HepG2 (cell line): ENCODE measurements around the gene CMPK1. TPM values are rescaled to one million over a fixed set of nuclear protein-coding genes. Genes with fewer than 3 reads are reported as not detected.
A peak's percentile ranks its signal among the peaks of the same experiment; 100 is the strongest.

Experiments used
- ARNTL ChIP-seq: sonication (generic); formaldehyde crosslinking; IDR thresholded peaks from 2 replicates; pipeline ENCODE4 v1.4.0; 2020; ENCODE audit warnings: mild to moderate bottlenecking, missing genetic modification reagents
- BCL6 ChIP-seq: IDR thresholded peaks from 2 replicates; pipeline ENCODE4 v1.6.1; 2016; ENCODE audit warnings: missing genetic modification reagents, missing compliant biosample characterization
- HIVEP1 ChIP-seq: sonication (generic); formaldehyde crosslinking; IDR thresholded peaks from 2 replicates; pipeline ENCODE4 v1.4.0; 2020; ENCODE audit warnings: mild to moderate bottlenecking, missing genetic modification reagents
- HMG20B ChIP-seq: conservative IDR thresholded peaks from 2 replicates; pipeline ENCODE4 v1.6.1; 2016; ENCODE audit warnings: missing genetic modification reagents, missing compliant biosample characterization
- JUN ChIP-seq: sonication (generic); formaldehyde crosslinking; IDR thresholded peaks from 2 replicates; pipeline ENCODE4 v1.4.0; 2020; ENCODE audit warnings: mild to moderate bottlenecking, missing genetic modification reagents
- KDM5B ChIP-seq: sonication (generic); formaldehyde crosslinking; IDR thresholded peaks from 2 replicates; pipeline ENCODE4 v1.4.0; 2020; ENCODE audit warnings: missing genetic modification reagents, mild to moderate bottlenecking, borderline replicate concordance
- MED1 ChIP-seq: sonication (generic); formaldehyde crosslinking; IDR thresholded peaks from 2 replicates; pipeline ENCODE4 v1.4.0; 2020; ENCODE audit warnings: missing genetic modification reagents
- NR2F2 ChIP-seq: IDR thresholded peaks from 2 replicates; pipeline ENCODE4 v1.6.1; 2012; ENCODE audit warnings: low read depth, inconsistent platforms, borderline replicate concordance
- RXRB ChIP-seq: IDR thresholded peaks from 2 replicates; pipeline ENCODE4 v1.6.1; 2016; ENCODE audit warnings: borderline replicate concordance, missing genetic modification reagents, missing compliant biosample characterization
- TCF7 ChIP-seq: sonication (generic); IDR thresholded peaks from 2 replicates; pipeline ENCODE4 v1.6.1; 2016; ENCODE audit warnings: antibody characterized with exemption, low read depth
- TFAP4 ChIP-seq: sonication (generic); IDR thresholded peaks from 2 replicates; pipeline ENCODE4 v1.6.1; 2016; ENCODE audit warnings: low read depth, borderline replicate concordance
- ZBTB46 ChIP-seq: sonication (generic); formaldehyde crosslinking; IDR thresholded peaks from 2 replicates; pipeline ENCODE4 v1.4.0; 2020; ENCODE audit warnings: mild to moderate bottlenecking, missing genetic modification reagents, borderline replicate concordance
- ZBTB7B ChIP-seq: sonication (generic); formaldehyde crosslinking; IDR thresholded peaks from 2 replicates; pipeline ENCODE4 v1.4.0; 2020; ENCODE audit warnings: missing genetic modification reagents
- ZNF274 ChIP-seq: sonication (generic); formaldehyde crosslinking; IDR thresholded peaks from 2 replicates; pipeline ENCODE4 v1.5.1; 2020; ENCODE audit warnings: mild to moderate bottlenecking, missing genetic modification reagents
- ZNF609 ChIP-seq: sonication (generic); formaldehyde crosslinking; IDR thresholded peaks from 2 replicates; pipeline ENCODE4 v1.4.0; 2020; ENCODE audit warnings: mild to moderate bottlenecking, missing genetic modification reagents, borderline replicate concordance
- ZNF761 ChIP-seq: sonication (generic); formaldehyde crosslinking; conservative IDR thresholded peaks from 2 replicates; pipeline ENCODE4 v1.4.0; 2020; ENCODE audit warnings: mild to moderate bottlenecking, missing genetic modification reagents
- ZNF784 ChIP-seq: sonication (generic); formaldehyde crosslinking; IDR thresholded peaks from 2 replicates; pipeline ENCODE4 v1.5.1; 2020; ENCODE audit warnings: missing genetic modification reagents, mild to moderate bottlenecking, borderline replicate concordance
- ZXDC ChIP-seq: sonication (generic); formaldehyde crosslinking; IDR thresholded peaks from 2 replicates; pipeline ENCODE4 v1.5.0; 2020; ENCODE audit warnings: mild to moderate bottlenecking, missing genetic modification reagents
- polyA plus RNA-seq, 8 experiments: library from polyadenylated mRNA; depleted of rRNA in 3 of 8; stranded (reverse) in 7 of 8; unstranded in 1 of 8; fragments of >200 nt; fragmentation: Illumina TruSeq in 4 of 8; extraction: Trizol in 4 of 8; gene quantifications; 2 replicates each; pipeline versions ENCODE4 v1.2.1 to v1.2.3, GENCODE V29; 2011 to 2016; ENCODE audit warnings: low read depth in 4 of 8, missing spikeins in 1 of 8, mixed read lengths in 1 of 8; ENCODE audit not compliant: insufficient read depth in 1 of 8
- total RNA-seq, 5 experiments: library from RNA; depleted of rRNA; stranded (reverse); fragments of >200 nt; fragmentation: Illumina TruSeq; extraction: Trizol; gene quantifications; 2 replicates each; pipeline ENCODE4 v1.2.3, GENCODE V29; 2016; ENCODE audit warnings: low read depth in 1 of 5
- TF ChIP-seq, protein P1 (sequence below): IDR thresholded peaks from 2 replicates; pipeline ENCODE4 v1.6.1; 2012; ENCODE audit warnings: inconsistent platforms

CMPK1 gene
- total and polyA plus RNA-seq, 2 of the 13 experiments (the other 11 are each of a cell fraction or from before 2014, with no cell fraction given), result 38.3 to 92.0 TPM

DNA sequence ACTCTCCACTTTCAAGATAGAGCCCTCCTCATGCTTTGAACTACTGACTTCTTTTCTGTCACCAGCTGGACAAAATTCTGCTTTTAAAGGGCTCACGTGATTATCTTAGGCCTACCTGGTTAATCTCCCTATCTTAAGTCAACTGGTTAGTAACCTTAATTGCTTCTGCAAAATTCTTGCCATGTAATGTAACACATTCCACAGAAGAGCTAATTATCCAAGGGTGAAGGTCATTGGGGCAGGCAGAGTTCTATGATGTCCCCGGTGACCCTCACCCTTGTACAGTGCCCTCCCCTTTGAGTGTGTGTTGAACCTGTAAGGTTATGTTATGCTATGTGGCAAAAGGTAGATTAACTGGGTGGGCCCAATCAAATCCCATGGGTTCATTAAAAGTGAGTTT is 57.3 kb downstream of the CMPK1 start (continued):
- TF ChIP-seq TCF7, result peak; percentile 55; the same call in 1 of the 2 replicates
- TF ChIP-seq ZBTB46 (CRISPR knock-in tag), result no peak
- peak; percentile 36; the same call in 1 of the 2 replicates for TF ChIP-seq MED1 (CRISPR knock-in tag)
- 0 out of 2 replicates have a peak, but pooled peaks have one; percentile 26 for TF ChIP-seq ZNF761
- 0 out of 2 replicates have a peak, but pooled peaks have one; percentile 16 for TF ChIP-seq HMG20B
- 0 out of 2 replicates have a peak, but pooled peaks have one; percentile 18 for TF ChIP-seq ARNTL (CRISPR knock-in tag)
- TF ChIP-seq ZBTB7B (CRISPR knock-in tag), result peak; percentile 36; the same call in 1 of the 2 replicates
- TF ChIP-seq JUN (CRISPR knock-in tag), result peak; percentile 61; the same call in 1 of the 2 replicates
- peak; percentile 52 for TF ChIP-seq RXRB
- TF ChIP-seq, protein P1, sequence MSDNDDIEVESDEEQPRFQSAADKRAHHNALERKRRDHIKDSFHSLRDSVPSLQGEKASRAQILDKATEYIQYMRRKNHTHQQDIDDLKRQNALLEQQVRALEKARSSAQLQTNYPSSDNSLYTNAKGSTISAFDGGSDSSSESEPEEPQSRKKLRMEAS, result peak; percentile 9; the same call in 1 of the 2 replicates
- peak; percentile 65; the same call in 1 of the 2 replicates for TF ChIP-seq ZNF609 (CRISPR knock-in tag)
- no peak for TF ChIP-seq TFAP4
- TF ChIP-seq BCL6 (CRISPR knock-in tag), result 0 out of 2 replicates have a peak, but pooled peaks have one; percentile 17
- TF ChIP-seq ZNF784 (CRISPR knock-in tag), result no peak
- no peak for TF ChIP-seq KDM5B
- TF ChIP-seq ZXDC (CRISPR knock-in tag), result no peak
- no peak for TF ChIP-seq HIVEP1 (CRISPR knock-in tag)
- peak; percentile 88 for TF ChIP-seq NR2F2
- no peak for TF ChIP-seq ZNF274 (CRISPR knock-in tag)
